Astrocyte of the spinal cord (primary cell): ENCODE results near the gene WNT9B.

Experiments
- DNase-seq: peaks from one replicate; pipeline ENCODE4 v3.0.0; 2011; ENCODE audit warnings: low read depth, low spot score
- H3K4me3 ChIP-seq: 2 replicates; pipeline ENCODE4 v1.5.1; 2011; ENCODE audit warnings: low read depth, mild to moderate bottlenecking, low read length, moderate library complexity
- CTCF ChIP-seq: IDR thresholded peaks from 2 replicates; pipeline ENCODE4 v1.5.1; 2012; ENCODE audit warnings: low read depth, mild to moderate bottlenecking, low read length, inconsistent platforms
- in situ Hi-C: cut with HindIII; loops from 2 replicates; pipeline ENCODE4 v1.10.0; 2017; ENCODE audit warnings: low sequenced_read_pairs

WNT9B gene

GRCh38 chr17:46817901-46818209 lies 33.5 kb upstream of the WNT9B start:
- in situ Hi-C loops = no loop called here
- TF ChIP-seq CTCF = no peak
- H3K4me3 ChIP-seq = no peak overlapping the region
- DNase-seq = no peak

- no peak within 1 kb of the TSS for H3K4me3 ChIP-seq
- in situ Hi-C loops = no loop called here
- TF ChIP-seq CTCF = no peak
- no peak for DNase-seq
Observed at GRCh38 chr17:46818316-46818928, 33.0 kb upstream of the WNT9B start, which contains the start of gene WNT3. WNT3 (minus strand) TSS chr17:46818692; CDS start chr17:46818597, 95 bp downstream.

- no peak for DNase-seq
Observed at GRCh38 chr17:46818929-46819859, 32.2 kb upstream of the WNT9B start.

GRCh38 chr17:46819906-46820351 lies 31.5 kb upstream of the WNT9B start:
- H3K4me3 ChIP-seq = no peak overlapping the region
- in situ Hi-C loops = no loop called here
- no peak for DNase-seq
- no peak for TF ChIP-seq CTCF

More at GRCh38 chr17:46818929-46819859, 32.2 kb upstream of the WNT9B start:
- TF ChIP-seq CTCF = no peak
- no peak overlapping the region for H3K4me3 ChIP-seq
- in situ Hi-C loops = no loop called here

- TF ChIP-seq CTCF = no peak
- in situ Hi-C loops = no loop called here
- H3K4me3 ChIP-seq = no peak overlapping the region
- no peak for DNase-seq
Observed at GRCh38 chr17:46820592-46821450, 30.6 kb upstream of the WNT9B start.
